Liver (tissue), 3 donors: ENCODE data around the gene BHLHE40.

Experiments
- MAX ChIP-seq: IDR thresholded peaks from 2 replicates; pipeline ENCODE4 v1.6.1; 2016; ENCODE audit warnings: antibody characterized with exemption
- RAD21 ChIP-seq, 2 donors: IDR thresholded peaks; 2 replicates each; pipeline ENCODE4 v1.6.1; 2016; ENCODE audit warnings: antibody characterized with exemption in 2 of 2, mild to moderate bottlenecking in 2 of 2
- RXRA ChIP-seq, 2 donors: IDR thresholded peaks; 2 replicates each; pipeline ENCODE4 v1.6.1; 2017 to 2018; ENCODE audit warnings: antibody characterized with exemption in 2 of 2, mild to moderate bottlenecking in 1 of 2
- TF ChIP-seq, protein P1 (sequence below): fragments of 150-350 bp; IDR thresholded peaks from 2 replicates; pipeline ENCODE4 v1.5.1; 2017; ENCODE audit warnings: improper control_type of control experiment, low read depth, low read length; ENCODE audit not compliant: missing input control
- donor health status: healthy.
- donor health status: healthy.

- TF ChIP-seq, protein P1, sequence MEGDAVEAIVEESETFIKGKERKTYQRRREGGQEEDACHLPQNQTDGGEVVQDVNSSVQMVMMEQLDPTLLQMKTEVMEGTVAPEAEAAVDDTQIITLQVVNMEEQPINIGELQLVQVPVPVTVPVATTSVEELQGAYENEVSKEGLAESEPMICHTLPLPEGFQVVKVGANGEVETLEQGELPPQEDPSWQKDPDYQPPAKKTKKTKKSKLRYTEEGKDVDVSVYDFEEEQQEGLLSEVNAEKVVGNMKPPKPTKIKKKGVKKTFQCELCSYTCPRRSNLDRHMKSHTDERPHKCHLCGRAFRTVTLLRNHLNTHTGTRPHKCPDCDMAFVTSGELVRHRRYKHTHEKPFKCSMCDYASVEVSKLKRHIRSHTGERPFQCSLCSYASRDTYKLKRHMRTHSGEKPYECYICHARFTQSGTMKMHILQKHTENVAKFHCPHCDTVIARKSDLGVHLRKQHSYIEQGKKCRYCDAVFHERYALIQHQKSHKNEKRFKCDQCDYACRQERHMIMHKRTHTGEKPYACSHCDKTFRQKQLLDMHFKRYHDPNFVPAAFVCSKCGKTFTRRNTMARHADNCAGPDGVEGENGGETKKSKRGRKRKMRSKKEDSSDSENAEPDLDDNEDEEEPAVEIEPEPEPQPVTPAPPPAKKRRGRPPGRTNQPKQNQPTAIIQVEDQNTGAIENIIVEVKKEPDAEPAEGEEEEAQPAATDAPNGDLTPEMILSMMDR = no peak
- TF ChIP-seq RXRA (IDR thresholded peaks at IDR 0.05) (no peak), RAD21 (IDR thresholded peaks at IDR 0.05) (no peak), MAX (no peak)
Observed at GRCh38 chr3:5004319-5005152, 25.3 kb downstream of the BHLHE40 start.
